ENCODE data around the gene FAM110A. TPM values are rescaled to one million over a fixed set of nuclear protein-coding genes. Genes with fewer than 3 reads are reported as not detected.
"Not testable (repeated sequence)": the region's sequence is repeated elsewhere in the genome, so short reads cannot be mapped to it uniquely, and the experiment has no call there.

FAM110A gene
- total RNA-seq, 1 donor from 2014 or later = 9.7 TPM

GRCh38 chr20:825710-826421, 7.6 kb upstream of the FAM110A start:
- DNase-seq (ENCODE audit: low spot score in 2 of 2) = peak in 1 of 2 donors; percentile 39
- intact Hi-C loops (cut with DNase I) = no loop called here
- no peak for TF ChIP-seq CTCF (IDR thresholded peaks at IDR 0.05)
- H3K9me3 ChIP-seq = no peaks in the 10 kb centered on the region
- no peak overlapping the region for H3K27ac ChIP-seq
- H3K4me3 ChIP-seq = no peak overlapping the region
- H3K36me3 ChIP-seq = no peaks in the 10 kb centered on the region
- no peaks in the 10 kb centered on the region for H3K27me3 ChIP-seq
- no peaks in the 10 kb centered on the region for H3K4me1 ChIP-seq

GRCh38 chr20:826695-827323, 6.7 kb upstream of the FAM110A start:
- peak in 1 of 2 donors; percentile 22 for DNase-seq (ENCODE audit: low spot score in 2 of 2)
- TF ChIP-seq CTCF (IDR thresholded peaks at IDR 0.05) = no peak
- intact Hi-C loops (cut with DNase I) = no loop called here

GRCh38 chr20:827981-828380, 5.5 kb upstream of the FAM110A start:
- H3K9me3 ChIP-seq; H3K4me3 ChIP-seq; DNase-seq (ENCODE audit: low spot score in 2 of 2); H3K27me3 ChIP-seq; H3K36me3 ChIP-seq; intact Hi-C loops (cut with DNase I); H3K4me1 ChIP-seq; H3K27ac ChIP-seq: not testable (repeated sequence)

More at GRCh38 chr20:826695-827323, 6.7 kb upstream of the FAM110A start:
- no peaks in the 10 kb centered on the region for H3K36me3 ChIP-seq
- no peaks in the 10 kb centered on the region for H3K9me3 ChIP-seq
- H3K27me3 ChIP-seq = no peaks in the 10 kb centered on the region
- H3K4me3 ChIP-seq = no peak overlapping the region
- H3K4me1 ChIP-seq = no peaks in the 10 kb centered on the region
- H3K27ac ChIP-seq = no peak overlapping the region

- intact Hi-C loops (cut with DNase I) = no loop called here
- Histone ChIP-seq H3K36me3 (no peaks in the 10 kb centered on the region), H3K9me3 (no peaks in the 10 kb centered on the region), H3K27ac (no peak overlapping the region), H3K4me1 (peaks cover 0 to 2% of the 10 kb centered on the region in 2 donors), H3K4me3 (no peak overlapping the region), H3K27me3 (no peaks in the 10 kb centered on the region)
- TF ChIP-seq CTCF (IDR thresholded peaks at IDR 0.05) = no peak
- DNase-seq (ENCODE audit: low spot score in 2 of 2) = peak in 1 of 2 donors; percentile 31
These were observed 4.5 kb upstream of the FAM110A start for GRCh38 chr20:828987-829386.

GRCh38 chr20:829551-829950, 4.0 kb upstream of the FAM110A start:
- Histone ChIP-seq H3K9me3 (no peaks in the 10 kb centered on the region), H3K4me1 (peaks cover 4 to 6% of the 10 kb centered on the region in 2 donors), H3K27me3 (no peaks in the 10 kb centered on the region), H3K4me3 (no peak overlapping the region), H3K27ac (no peak overlapping the region), H3K36me3 (no peaks in the 10 kb centered on the region)
- DNase-seq (ENCODE audit: low spot score in 2 of 2) = peak in 1 of 2 donors; percentile 38
- TF ChIP-seq CTCF (IDR thresholded peaks at IDR 0.05) = no peak
- intact Hi-C loops (cut with DNase I) = no loop called here

GRCh38 chr20:830011-830521, 3.4 kb upstream of the FAM110A start:
- DNase-seq (ENCODE audit: low spot score in 2 of 2) = peak in 1 of 2 donors; percentile 45
- H3K4me1 ChIP-seq = peaks cover 4 to 11% of the 10 kb centered on the region in 2 donors
- H3K9me3 ChIP-seq = no peaks in the 10 kb centered on the region
- intact Hi-C loops (cut with DNase I) = loop anchor here (5.0 to 10.0 kb wide), 5 partner anchors 423 to 1275 kb away; partner anchors contain the start of genes NSFL1C, RBCK1, SDCBP2 and STK35
- TF ChIP-seq CTCF (IDR thresholded peaks at IDR 0.05) = no peak
- H3K27ac ChIP-seq = no peak overlapping the region
- H3K27me3 ChIP-seq = no peaks in the 10 kb centered on the region
- H3K36me3 ChIP-seq = no peaks in the 10 kb centered on the region
- H3K4me3 ChIP-seq = no peak overlapping the region
